ENCODE results near the gene BABAM2. TPM values are rescaled to one million over a fixed set of nuclear protein-coding genes. Genes with fewer than 3 reads are reported as not detected.

Gene BABAM2
- total and polyA plus RNA-seq, 2 experiments from 2014 or later, result 35.2 to 46.1 TPM

DNA sequence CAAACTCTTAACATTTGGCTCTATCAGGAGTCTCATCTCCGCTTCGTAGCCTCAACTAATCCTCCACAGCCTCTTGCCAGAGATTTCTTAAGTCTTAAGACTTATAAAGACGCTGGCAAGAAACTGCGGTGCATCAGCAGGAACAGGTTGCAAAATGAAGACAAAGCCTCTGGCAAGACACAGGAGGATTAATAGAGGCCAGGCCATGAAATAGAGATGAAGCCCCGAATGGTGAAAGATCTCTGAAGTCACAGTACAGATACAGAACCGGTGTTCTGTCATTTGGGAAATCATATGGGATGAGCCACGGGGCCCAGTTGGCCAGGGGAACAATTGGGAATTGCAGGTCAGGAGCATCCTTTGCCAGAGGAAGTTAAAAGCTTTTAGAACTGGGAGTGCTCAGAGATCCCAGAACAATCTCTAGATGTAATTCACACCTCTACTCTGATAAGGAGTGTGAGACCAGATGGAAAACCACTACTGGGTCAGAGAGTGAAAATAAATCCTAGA lies 311.2 kb downstream of the BABAM2 start:
- no peak overlapping the region for H3K9ac ChIP-seq
- H3K79me2 ChIP-seq (ENCODE audit: insufficient read depth), result no peaks in the 10 kb centered on the region
- H3K27me3 ChIP-seq (replicated peaks; ENCODE audit: insufficient read depth), result no peaks in the 10 kb centered on the region
- H4K20me1 ChIP-seq (ENCODE audit: insufficient read depth), result no peaks in the 10 kb centered on the region
- no peak for TF ChIP-seq EZH2phosphoT487 (IDR thresholded peaks at IDR 0.05; ENCODE audit: insufficient read depth, low read depth)
- TF ChIP-seq EZH2 (IDR thresholded peaks at IDR 0.05; ENCODE audit: insufficient read depth, poor library complexity, severe bottlenecking), result no peak
- no peak overlapping the region for H2AFZ ChIP-seq
- DNase-seq, result no peak
- no peaks in the 10 kb centered on the region for H3K4me1 ChIP-seq (ENCODE audit: insufficient read depth)
- in situ Hi-C loops (cut with MboI), result no loop called here
- no peaks in the 10 kb centered on the region for H3K36me3 ChIP-seq (ENCODE audit: low read depth)
- no peaks in the 10 kb centered on the region for H3F3A ChIP-seq (ENCODE audit: insufficient read depth)
- no peaks in the 10 kb centered on the region for H3K9me3 ChIP-seq (ENCODE audit: low read depth)
- H3K9me2 ChIP-seq (ENCODE audit: insufficient read depth), result no peaks in the 10 kb centered on the region
- H3K27ac ChIP-seq, result no peak overlapping the region
- H3K4me2 ChIP-seq (ENCODE audit: unreplicated experiment), result no peak overlapping the region
- 50 to 54% methylated on average over 7 of the region's 7 CpGs for WGBS, 2 experiments (ENCODE audit: low coverage in 1 of 2, low lambda C conversion rate in 2 of 2, missing lambda C conversion rate in 2 of 2)
- no peak overlapping the region for H3K4me3 ChIP-seq

DNA sequence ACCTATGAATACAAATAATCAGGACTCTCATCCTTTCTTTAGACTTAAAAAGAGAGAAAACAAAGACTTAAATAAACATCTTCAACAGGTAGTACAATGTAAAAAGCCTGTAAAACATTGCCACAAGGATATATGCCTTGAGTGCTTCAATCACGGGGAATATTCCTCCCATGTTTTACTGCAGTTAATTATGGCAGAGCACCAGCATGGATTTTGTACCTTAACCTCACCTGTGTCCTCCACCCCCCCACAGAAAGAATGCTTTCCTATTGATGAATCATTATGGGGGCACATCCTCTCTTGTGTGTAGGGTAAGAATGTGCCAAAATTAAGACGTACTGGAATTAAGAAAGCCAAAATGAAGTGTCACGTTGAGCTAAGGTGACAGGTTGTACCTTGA lies 312.2 kb downstream of the BABAM2 start:
- H2AFZ ChIP-seq, result no peak overlapping the region
- H3K27me3 ChIP-seq (replicated peaks; ENCODE audit: insufficient read depth), result no peaks in the 10 kb centered on the region
- in situ Hi-C loops (cut with MboI), result no loop called here
- H3K4me1 ChIP-seq (ENCODE audit: insufficient read depth), result no peaks in the 10 kb centered on the region
- no peak overlapping the region for H3K4me2 ChIP-seq (ENCODE audit: unreplicated experiment)
- no peak for TF ChIP-seq EZH2phosphoT487 (IDR thresholded peaks at IDR 0.05; ENCODE audit: insufficient read depth, low read depth)
- no peak for TF ChIP-seq EZH2 (IDR thresholded peaks at IDR 0.05; ENCODE audit: insufficient read depth, poor library complexity, severe bottlenecking)
- no peak overlapping the region for H3K4me3 ChIP-seq
- H3F3A ChIP-seq (ENCODE audit: insufficient read depth), result no peaks in the 10 kb centered on the region
- no peak for DNase-seq
- H4K20me1 ChIP-seq (ENCODE audit: insufficient read depth), result no peaks in the 10 kb centered on the region
- H3K9ac ChIP-seq, result no peak overlapping the region
- H3K9me3 ChIP-seq (ENCODE audit: low read depth), result no peaks in the 10 kb centered on the region
- no peaks in the 10 kb centered on the region for H3K36me3 ChIP-seq (ENCODE audit: low read depth)
- no peaks in the 10 kb centered on the region for H3K9me2 ChIP-seq (ENCODE audit: insufficient read depth)
- no peak overlapping the region for H3K27ac ChIP-seq
- WGBS, 2 experiments (ENCODE audit: low coverage in 1 of 2, low lambda C conversion rate in 2 of 2, missing lambda C conversion rate in 2 of 2), result 98 to 100% methylated on average over 3 of the region's 3 CpGs
- H3K79me2 ChIP-seq (ENCODE audit: insufficient read depth), result no peaks in the 10 kb centered on the region

DNA sequence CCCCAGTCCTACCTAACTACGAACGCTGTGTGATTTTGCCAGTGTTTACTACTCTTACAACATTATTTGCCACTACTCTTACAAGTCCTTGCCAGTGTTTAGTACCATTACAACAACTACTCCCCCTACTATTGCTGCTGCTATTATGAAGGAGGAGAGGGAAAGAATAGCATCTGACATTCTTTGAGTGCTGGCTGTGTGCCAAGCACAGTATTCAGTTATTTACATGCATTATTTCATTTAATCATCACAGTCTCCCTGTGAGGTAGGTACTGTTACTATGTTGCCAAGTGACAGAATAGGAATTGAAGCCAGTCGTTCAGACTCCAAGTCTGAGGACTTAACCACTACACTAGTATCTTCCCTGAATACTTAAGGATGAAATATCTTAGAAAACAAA lies 316.2 kb downstream of the BABAM2 start:
- Histone ChIP-seq H3K9me2 (ENCODE audit: insufficient read depth) (no peaks in the 10 kb centered on the region), H3K4me3 (no peak overlapping the region), H3K4me2 (ENCODE audit: unreplicated experiment) (no peak overlapping the region), H3K79me2 (ENCODE audit: insufficient read depth) (no peaks in the 10 kb centered on the region), H3K4me1 (ENCODE audit: insufficient read depth) (no peaks in the 10 kb centered on the region), H3K36me3 (ENCODE audit: low read depth) (no peaks in the 10 kb centered on the region), H4K20me1 (ENCODE audit: insufficient read depth) (no peaks in the 10 kb centered on the region), H3K27ac (no peak overlapping the region), H3F3A (ENCODE audit: insufficient read depth) (no peaks in the 10 kb centered on the region), H2AFZ (no peak overlapping the region), H3K9ac (no peak overlapping the region), H3K27me3 (replicated peaks; ENCODE audit: insufficient read depth) (no peaks in the 10 kb centered on the region), H3K9me3 (ENCODE audit: low read depth) (no peaks in the 10 kb centered on the region)
- whole genome bisulfite sequencing, 2 experiments (ENCODE audit: low coverage in 1 of 2, low lambda C conversion rate in 2 of 2, missing lambda C conversion rate in 2 of 2), result 93 to 99% methylated on average over 3 of the region's 3 CpGs
- TF ChIP-seq EZH2 (IDR thresholded peaks at IDR 0.05; ENCODE audit: insufficient read depth, poor library complexity, severe bottlenecking) (no peak), EZH2phosphoT487 (IDR thresholded peaks at IDR 0.05; ENCODE audit: insufficient read depth, low read depth) (no peak)
- DNase-seq, result no peak
- in situ Hi-C loops (cut with MboI), result no loop called here

DNA sequence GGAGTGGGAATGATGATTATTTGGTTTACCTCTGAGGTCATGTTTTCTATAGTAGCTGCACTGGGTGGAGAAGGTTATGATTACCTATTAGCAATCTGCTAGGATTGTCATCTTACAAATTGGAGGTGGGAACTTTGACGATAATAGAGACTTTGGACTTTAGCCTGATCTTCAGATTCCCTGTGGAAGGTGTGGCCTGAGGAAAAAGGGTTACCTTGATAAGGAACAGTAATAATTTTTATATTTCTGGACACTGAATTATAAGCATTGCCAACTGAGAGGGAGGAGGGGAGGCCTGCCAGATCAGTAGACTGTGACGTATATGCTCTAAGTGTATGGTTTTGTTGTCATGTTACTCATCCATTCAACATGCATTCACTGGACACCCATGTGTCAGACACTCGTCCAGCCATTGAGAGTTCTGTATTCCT lies 318.7 kb downstream of the BABAM2 start:
- no peak overlapping the region for H3K9ac ChIP-seq
- H3K27ac ChIP-seq, result no peak overlapping the region
- no peak for DNase-seq
- H3K4me2 ChIP-seq (ENCODE audit: unreplicated experiment), result no peak overlapping the region
- H3K36me3 ChIP-seq (ENCODE audit: low read depth), result no peaks in the 10 kb centered on the region
- no peaks in the 10 kb centered on the region for H3K79me2 ChIP-seq (ENCODE audit: insufficient read depth)
- no peaks in the 10 kb centered on the region for H3K9me3 ChIP-seq (ENCODE audit: low read depth)
- no peaks in the 10 kb centered on the region for H3F3A ChIP-seq (ENCODE audit: insufficient read depth)
- H2AFZ ChIP-seq, result no peak overlapping the region
- no peak overlapping the region for H3K4me3 ChIP-seq
- H4K20me1 ChIP-seq (ENCODE audit: insufficient read depth), result no peaks in the 10 kb centered on the region
- H3K27me3 ChIP-seq (replicated peaks; ENCODE audit: insufficient read depth), result no peaks in the 10 kb centered on the region
- TF ChIP-seq EZH2phosphoT487 (IDR thresholded peaks at IDR 0.05; ENCODE audit: insufficient read depth, low read depth) (no peak), EZH2 (IDR thresholded peaks at IDR 0.05; ENCODE audit: insufficient read depth, poor library complexity, severe bottlenecking) (no peak)
- 82 to 94% methylated on average over 3 of the region's 3 CpGs for WGBS, 2 experiments (ENCODE audit: low coverage in 1 of 2, low lambda C conversion rate in 2 of 2, missing lambda C conversion rate in 2 of 2)
- no peaks in the 10 kb centered on the region for H3K9me2 ChIP-seq (ENCODE audit: insufficient read depth)
- no peaks in the 10 kb centered on the region for H3K4me1 ChIP-seq (ENCODE audit: insufficient read depth)
- in situ Hi-C loops (cut with MboI), result no loop called here

DNA sequence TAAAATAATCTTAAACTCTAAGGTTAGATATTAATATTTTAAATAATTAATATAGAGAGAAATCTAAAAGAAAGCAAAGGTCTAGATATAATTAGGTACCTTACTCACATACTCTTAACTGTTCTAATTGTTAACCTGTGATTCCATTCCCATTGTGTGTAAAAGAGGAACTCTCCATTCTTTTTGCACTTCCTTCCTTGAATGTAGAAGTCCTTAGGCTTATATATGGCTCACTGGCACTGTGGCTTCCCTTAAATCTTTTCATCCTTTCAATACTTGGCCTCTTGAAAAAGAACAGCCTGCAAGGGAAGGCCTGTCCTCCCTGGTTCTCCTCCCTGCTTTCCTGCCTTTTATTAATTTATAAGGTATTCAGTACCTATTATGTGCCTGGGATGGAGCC lies 319.3 kb downstream of the BABAM2 start:
- in situ Hi-C loops (cut with MboI), result no loop called here
- H4K20me1 ChIP-seq (ENCODE audit: insufficient read depth), result no peaks in the 10 kb centered on the region
- H3K9ac ChIP-seq, result no peak overlapping the region
- no peaks in the 10 kb centered on the region for H3F3A ChIP-seq (ENCODE audit: insufficient read depth)
- no peaks in the 10 kb centered on the region for H3K27me3 ChIP-seq (replicated peaks; ENCODE audit: insufficient read depth)
- no peaks in the 10 kb centered on the region for H3K9me3 ChIP-seq (ENCODE audit: low read depth)
- H3K27ac ChIP-seq, result no peak overlapping the region
- TF ChIP-seq EZH2phosphoT487 (IDR thresholded peaks at IDR 0.05; ENCODE audit: insufficient read depth, low read depth), result no peak
- TF ChIP-seq EZH2 (IDR thresholded peaks at IDR 0.05; ENCODE audit: insufficient read depth, poor library complexity, severe bottlenecking), result no peak
- no peak overlapping the region for H3K4me3 ChIP-seq
- no peak overlapping the region for H3K4me2 ChIP-seq (ENCODE audit: unreplicated experiment)
- H3K36me3 ChIP-seq (ENCODE audit: low read depth), result no peaks in the 10 kb centered on the region
- H3K9me2 ChIP-seq (ENCODE audit: insufficient read depth), result no peaks in the 10 kb centered on the region
- no peaks in the 10 kb centered on the region for H3K79me2 ChIP-seq (ENCODE audit: insufficient read depth)
- no peaks in the 10 kb centered on the region for H3K4me1 ChIP-seq (ENCODE audit: insufficient read depth)
- DNase-seq, result no peak
- H2AFZ ChIP-seq, result no peak overlapping the region
